Neural progenitor cell (in vitro differentiated cells): ENCODE results near the gene PTGER1.

ENCODE experiments used
- CTCF ChIP-seq: fragments of 200-600 bp; sonication (generic); IDR thresholded peaks from 2 replicates; pipeline ENCODE4 v1.5.1; 2017; ENCODE audit warnings: antibody characterized with exemption, mild to moderate bottlenecking
- EZH2 ChIP-seq: fragments of 200-600 bp; sonication (generic); IDR thresholded peaks from 2 replicates; pipeline ENCODE4 v1.6.1; 2017; ENCODE audit warnings: antibody characterized with exemption, mild to moderate bottlenecking, moderate library complexity

- no peak for TF ChIP-seq CTCF
- no peak for TF ChIP-seq EZH2
These were observed 49.4 kb downstream of the PTGER1 start for GRCh38 chr19:14425696-14426138.
